ENCODE results near the gene CYB5R3.
"Not testable (repeated sequence)": the region's sequence is repeated elsewhere in the genome, so short reads cannot be mapped to it uniquely, and the experiment has no call there.

CYB5R3 gene

DNA sequence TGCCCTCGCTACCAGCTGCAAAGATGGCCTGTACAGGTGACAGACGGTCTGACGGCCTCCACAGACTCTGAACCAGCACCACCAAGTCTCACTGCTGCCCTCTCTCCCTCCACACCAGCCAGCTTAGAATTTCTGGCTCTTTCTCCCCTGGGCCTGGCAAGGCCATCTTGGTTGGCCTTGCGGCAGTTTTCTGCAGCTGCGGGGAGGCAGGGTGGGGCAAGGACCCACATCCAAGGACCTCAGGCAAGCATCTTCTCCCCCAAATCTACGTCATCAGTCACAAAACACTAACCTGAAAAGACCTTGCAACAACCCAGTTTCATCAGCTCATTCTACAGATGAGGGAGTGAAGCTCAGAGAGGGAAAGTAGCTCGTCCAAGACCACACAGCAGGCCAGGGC lies 22.8 kb downstream of the CYB5R3 start:
- no peak for DNase-seq (ENCODE audit: low read depth in 2 of 3, low spot score in 1 of 3)

DNA sequence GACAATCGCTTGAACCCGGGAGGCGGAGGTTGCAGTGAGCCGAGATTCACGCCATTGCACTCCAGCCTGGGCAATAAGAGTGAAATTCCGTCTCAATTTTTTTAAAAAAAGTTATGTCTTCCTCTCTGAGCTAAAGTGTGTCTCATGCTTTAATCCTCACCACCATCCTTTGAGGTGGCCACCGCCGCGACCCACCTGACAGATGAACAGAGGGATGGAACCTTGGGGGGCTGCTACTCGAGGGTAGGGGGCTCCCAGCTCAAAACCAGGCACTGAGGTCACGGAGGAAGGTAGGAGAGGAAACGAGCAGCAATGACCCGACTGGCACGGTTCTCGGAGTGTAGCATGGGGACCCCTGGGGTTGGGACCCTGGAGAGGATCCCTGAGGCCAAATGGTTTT lies 23.8 kb downstream of the CYB5R3 start:
- DNase-seq (ENCODE audit: low read depth in 2 of 3, low spot score in 1 of 3), result no peak

DNA sequence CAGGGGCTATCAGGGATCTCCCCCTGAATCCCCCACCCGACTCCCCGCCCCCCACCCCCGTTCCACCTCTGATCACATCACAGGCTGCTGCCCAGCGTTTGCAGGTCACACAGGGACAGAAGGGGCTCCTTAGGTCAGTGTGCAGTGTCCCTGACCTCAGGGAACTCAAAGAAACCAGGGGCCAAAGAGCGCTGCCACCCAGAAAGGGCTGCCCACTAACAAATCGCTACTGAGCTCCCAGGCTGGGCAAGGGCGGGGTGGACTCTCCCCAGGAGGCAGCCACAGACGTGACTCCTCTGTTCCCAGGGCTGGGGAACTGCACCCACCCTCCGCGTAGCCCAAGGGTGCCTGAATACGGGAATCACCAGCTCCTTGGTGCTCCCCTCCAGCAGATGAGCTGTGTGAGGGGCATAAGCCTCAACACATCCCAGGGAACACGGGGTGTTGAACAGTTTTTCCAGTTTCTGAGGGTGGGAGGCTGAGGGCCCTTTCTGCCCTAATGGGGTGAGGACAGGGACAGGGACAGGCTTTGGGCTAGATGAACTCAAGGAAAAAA lies 24.6 kb downstream of the CYB5R3 start:
- no peak for DNase-seq (ENCODE audit: low read depth in 2 of 3, low spot score in 1 of 3)

DNA sequence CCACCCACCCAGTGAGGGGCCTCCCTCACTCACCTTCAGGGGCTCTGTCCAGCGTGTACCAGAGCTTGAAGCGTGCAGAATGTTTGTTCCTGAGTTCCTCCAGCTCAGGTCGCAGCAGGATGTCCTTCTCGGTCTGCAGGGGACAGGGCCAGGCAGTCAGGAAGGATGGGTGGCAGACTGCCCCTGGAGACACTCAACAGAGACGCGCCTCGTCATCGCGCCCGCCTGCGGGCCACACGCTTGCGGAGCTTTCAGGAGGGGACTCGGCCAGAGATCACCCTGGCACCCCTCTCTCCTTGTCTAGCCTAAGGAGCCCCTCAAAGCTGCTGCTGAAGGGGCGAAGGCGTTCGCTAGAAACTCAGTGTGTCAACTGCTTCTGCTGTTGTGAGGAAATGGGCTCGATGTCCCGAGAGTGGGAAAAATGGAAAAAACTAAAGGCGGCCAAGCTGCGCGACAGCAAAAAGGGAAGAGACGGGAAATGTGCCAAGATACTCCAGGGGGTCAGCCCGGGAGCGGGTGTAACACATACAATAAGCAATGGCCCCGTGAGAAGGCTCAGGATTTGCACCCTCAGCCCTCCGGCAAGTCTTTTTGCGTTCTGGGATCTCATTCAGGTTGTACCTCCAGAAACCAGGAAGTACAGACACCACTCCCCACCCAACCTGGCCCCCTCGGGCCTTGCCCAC lies 25.3 kb downstream of the CYB5R3 start:
- no peak for DNase-seq (ENCODE audit: low read depth in 2 of 3, low spot score in 1 of 3)

DNA sequence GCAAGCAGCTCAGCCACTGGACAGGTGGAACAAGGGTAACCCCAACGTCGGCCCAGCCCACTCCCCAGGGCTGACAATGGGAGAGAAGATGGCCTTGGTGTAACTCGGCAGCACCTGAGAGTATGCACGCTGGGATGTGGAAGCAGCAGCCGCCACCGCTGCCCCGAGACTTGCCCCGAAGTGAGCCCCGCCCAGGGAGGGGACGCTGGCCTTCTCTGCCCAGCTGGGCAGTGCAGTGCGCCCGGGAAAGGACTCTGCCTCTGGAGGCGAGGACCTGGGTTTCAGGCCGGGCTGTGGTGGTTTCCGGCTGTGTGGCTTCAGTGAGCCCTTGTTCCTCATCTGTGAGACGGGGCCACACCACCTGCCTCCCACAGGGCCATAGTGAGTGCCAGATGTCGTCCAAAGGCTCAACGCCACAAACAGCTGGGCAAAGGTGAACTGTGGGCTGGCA lies 25.9 kb downstream of the CYB5R3 start:
- DNase-seq (ENCODE audit: low read depth in 2 of 3, low spot score in 1 of 3), result no peak

DNA sequence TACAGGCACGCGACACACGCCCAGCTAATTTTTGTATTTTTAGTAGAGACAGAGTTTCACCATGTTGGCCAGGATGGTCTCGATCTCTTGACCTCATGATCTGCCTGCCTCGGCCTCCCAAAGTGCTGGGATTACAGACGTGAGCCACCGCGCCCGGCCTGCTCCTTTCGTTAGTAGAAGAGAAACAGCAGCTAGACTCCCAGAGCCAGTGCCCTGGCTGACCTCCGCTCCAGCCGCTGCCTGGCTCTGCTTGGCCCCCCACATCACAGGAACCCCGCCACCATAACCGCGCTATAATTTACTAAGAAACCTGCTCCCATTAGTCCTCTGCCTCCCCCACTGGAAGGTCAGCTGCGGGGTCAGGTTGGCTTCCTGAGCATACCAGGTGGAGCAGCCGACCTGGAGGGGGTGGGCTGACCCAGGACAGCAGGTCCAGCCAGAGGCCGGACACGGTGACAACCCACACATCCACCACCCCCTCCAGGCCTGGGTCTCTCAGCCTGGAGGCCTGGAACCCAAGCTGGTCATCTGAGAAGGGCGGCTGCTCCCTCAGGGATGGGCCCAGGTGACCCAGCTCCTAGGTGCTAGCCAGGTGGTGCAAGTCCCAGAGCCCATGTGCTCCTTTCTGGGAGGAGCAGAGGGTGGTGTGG lies 27.0 kb downstream of the CYB5R3 start:
- DNase-seq (ENCODE audit: low read depth in 2 of 3, low spot score in 1 of 3), result no peak

DNA sequence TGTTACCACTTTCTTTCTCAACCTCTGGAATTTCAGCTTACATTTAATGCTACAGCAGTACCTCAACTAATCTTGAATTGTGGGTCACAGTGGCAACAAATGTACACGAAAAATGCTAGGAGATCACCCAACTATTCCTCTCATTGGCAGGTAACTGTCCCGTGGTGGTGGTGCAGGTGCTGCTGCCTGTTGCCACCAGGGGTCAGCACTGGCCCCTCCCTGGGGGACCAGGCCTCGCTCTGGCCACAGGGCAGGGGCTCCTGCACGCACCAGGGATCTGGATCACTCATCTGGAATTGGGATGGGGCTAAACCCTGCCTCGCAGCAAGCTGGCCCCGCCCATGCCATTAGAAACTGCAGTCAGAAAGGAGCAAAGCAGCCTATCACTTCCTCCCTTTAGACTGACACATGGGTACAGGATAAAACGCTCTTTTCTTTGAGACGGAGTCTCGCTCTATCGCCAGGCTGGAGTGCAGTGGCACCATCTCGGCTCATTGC lies 27.6 kb downstream of the CYB5R3 start:
- peak in 2 of 3 donors; percentile 38 to 44 for DNase-seq (ENCODE audit: low read depth in 2 of 3, low spot score in 1 of 3)

DNA sequence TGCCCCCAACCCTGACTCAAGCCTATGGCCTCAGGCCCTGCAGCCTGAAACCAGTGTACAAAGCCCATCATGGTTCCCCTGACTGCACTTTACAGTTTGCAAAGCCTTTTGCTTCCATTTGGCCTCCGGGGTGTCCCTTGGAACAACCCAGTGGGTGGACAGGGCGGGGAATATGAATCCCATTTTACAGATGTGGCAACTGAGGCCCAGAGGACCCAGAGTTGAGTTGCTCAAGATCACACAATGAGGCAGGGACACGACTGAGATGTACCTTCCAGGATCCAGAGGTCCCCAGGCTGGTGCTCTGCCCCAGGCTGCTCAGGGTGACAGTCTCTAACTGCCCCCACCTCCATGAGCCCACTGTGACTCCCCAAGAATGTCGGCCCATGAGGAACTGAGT lies 29.1 kb downstream of the CYB5R3 start:
- DNase-seq (ENCODE audit: low read depth in 2 of 3, low spot score in 1 of 3), result no peak

DNA sequence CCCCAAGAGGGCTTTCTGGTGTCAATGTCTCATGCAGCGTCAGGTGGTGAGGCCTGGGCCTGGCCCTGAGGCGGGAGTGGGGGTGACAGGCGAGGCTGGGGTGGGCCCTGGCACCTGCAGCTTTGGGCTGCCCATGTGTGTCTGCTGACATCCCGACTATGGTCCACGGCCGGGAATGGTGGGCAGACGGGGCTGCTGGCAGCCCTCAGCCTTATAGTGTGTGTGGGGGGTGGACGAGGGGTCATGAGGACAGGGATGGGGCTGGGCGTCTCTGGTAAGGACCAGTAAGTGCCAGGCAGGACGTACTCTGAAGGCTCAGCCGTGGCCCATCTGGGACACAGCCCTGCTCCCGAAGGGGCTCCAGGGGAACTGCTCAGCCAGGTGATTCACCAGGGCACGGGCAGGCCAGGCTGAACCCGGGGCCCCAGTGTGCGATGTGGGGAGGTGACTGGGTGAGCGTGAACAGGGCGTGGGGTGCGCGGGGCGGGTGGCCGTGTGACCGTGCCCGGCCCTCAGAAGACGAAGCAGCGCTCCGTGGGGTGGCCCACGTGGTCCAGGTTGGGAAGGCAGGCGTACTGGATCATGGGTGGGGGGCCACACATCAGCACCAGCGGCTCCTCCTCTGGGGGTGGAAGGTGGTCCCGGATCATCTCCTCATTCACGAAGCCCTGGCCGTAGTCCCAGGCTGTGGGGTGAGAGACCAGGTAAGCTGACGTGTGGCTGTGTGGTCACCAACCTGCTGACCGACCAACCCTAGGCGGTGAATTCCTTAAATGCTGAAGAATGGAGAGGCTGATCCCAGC lies 29.7 kb downstream of the CYB5R3 start:
- no peak for DNase-seq (ENCODE audit: low read depth in 2 of 3, low spot score in 1 of 3)

DNA sequence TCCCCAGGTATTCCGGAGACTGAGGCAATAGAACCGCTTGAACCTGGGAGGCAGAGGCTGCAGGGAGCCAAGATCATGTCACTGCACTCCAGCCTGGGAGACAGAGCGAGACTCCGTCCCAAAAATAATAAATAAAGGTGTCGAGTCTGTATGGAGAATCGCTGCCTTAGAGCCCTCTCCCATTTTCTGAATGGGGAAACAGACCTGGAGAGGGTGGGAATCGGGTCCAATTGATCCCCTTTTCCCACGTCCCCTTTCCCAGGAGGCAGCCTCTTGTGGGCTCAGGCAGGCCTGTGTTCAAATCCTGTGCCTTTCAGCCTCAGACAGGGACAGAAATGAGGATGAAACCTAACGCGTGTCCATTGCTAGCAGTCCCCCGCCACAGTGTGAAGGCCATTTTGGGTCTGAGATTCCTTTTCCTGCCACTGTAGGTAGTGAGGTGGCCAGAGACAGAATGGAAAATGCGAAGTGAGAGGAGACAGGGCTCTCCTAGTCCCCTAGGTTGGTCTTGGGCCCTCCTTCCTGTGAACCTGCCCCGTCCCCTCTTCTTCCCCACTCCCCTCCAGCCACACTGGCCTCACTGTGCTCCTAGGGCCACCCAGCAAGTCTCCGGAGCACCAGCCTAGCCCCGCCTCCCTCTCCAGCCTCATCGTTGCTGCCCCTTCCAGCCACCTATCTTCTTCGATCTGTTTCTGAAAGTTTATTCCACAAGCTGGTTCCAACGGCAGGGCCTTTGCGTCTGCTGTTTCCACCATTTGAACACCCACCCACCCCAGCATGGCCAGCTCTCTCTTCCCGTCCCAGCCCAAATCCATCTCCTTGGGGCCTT lies 31.8 kb downstream of the CYB5R3 start:
- no peak for DNase-seq (ENCODE audit: low read depth in 2 of 3, low spot score in 1 of 3)

DNA sequence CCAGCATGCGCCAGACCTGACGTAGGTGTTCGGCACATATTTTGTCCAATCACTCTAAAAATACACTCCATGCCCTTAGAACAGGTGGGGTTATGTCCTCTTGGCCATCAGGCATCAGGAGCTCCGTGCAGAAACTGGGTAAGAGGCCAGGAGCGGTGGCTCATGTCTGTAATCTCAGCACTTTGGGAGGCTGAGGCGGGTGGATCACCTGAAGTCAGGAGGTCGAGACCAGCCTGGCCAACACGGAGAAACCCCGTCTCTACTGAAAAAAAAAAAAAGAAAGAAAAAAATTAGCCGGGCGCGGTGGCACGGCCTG lies 33.4 kb downstream of the CYB5R3 start:
- DNase-seq (ENCODE audit: low read depth in 2 of 3, low spot score in 1 of 3), result not testable (repeated sequence)

DNA sequence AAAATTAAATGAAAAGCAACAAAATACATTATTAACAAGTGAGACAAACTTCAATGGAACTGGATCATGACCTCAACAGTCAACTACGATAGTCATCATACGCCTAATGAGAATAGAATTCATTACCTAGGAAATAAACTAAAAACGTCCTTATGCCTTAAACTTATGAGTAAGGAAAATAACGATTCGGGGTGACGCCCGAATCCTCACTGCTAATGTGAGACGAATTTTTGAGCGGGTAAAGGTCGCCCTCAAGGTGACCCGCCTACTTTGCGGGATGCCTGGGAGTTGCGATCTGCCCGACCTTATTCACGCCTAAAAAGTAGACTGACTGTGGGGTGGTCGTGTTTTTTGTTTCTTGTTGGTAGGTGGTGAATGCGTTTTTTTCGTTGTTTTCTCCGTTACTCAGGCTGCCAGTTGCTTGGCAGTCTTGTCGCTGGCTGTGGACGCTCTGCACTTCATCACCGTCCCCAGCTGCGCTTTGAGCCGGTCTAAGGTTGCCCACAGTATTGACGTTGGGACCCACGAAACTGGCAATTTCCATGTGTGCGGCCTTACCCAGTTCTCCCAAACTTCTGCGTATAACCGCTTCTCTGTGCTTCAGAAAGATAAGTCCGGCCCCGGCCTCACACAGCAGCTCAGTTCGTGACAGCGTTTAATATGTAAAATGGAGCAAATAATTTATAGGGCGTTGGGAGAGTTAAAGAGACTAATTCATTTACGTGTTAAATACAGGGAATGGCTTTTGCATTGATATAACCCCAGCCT lies 33.9 kb downstream of the CYB5R3 start:
- DNase-seq (ENCODE audit: low read depth in 2 of 3, low spot score in 1 of 3), result peak; percentile 82 to 92 (median 91)

DNA sequence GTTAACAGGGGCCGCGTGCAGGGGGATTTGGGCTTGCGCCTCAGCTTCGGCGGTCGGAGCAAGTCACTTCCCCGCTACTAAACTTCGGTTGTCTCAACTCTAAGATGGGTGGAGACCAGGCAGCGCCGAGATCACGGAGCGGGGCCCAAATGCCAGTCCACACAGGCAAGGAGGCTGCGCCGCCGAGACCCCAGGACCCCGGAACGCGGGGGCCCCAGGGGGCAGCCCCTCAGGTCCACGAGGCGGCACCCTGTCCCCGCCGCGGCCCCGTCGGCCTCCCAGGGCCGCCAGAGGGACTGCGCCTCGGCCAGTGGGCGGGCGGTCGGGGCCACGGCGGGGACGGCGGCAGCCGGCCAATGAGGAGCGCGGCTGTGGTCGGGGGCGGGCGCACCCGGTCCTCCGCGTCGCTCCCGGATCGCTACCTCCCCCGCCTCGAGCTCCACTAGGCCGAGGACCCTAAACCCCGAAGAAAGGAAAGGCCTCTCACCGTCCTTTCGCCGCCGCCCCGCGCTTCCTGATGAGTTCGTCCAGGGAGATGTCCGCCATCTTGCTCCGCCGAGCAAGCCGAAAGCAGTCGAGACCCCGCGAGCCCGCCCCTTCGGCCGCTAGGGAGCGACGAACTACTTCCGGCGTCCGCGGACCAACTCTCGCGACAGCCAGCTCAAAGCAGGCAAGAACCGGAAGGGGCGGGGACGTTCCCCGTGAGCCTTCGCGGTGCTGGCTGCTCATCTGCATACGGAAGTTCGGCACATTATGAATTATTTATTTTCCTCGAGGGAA lies 34.7 kb downstream of the CYB5R3 start, which contains the start of gene POLDIP3:
Gene POLDIP3, minus strand, starts transcription at position 572 of the 780 bp plus-strand sequence. Its CDS starts 26 bp downstream, at position 546.
- DNase-seq (ENCODE audit: low read depth in 2 of 3, low spot score in 1 of 3), result peak; percentile 98

DNA sequence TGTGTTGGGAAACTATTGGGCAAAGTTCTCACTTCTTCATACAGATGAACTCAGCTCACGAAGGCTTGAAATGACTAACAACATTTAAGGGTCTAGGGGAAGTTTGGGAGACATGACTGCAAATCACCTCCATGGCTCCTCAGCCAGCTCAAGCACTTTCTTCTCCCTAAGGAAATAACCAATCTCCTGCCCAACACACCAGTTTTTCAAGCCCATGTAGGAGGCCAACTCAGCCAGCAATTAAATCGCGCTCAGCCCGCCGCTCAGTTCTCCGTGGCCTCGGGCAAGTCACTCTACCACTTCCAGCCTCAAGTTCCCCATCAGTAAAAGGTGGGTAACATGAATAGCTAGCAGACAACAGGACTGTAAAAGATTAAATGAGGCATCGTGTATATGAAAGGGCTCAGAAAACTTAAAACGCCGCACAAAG lies 35.3 kb downstream of the CYB5R3 start:
- peak in 1 of 3 donors; percentile 36 for DNase-seq (ENCODE audit: low read depth in 2 of 3, low spot score in 1 of 3)

DNA sequence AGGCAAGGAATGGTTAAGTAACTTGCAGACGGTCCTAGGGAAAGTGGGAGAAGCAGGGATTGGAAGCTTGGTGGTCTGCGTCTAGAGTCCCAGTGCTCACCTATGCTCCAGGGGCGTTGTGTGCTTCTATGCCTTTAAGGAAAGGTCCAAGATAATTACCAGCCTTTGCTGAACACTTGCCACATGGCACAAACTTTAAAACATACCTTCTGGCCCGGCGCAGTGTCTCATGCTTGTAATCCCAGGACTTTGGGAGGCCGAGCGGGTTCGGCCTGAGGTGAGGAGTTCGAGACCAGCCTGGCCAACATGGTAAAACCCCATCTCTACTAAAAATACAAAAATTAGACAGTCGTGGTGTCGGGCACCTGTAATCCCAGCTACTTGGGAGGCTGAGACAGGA lies 36.9 kb downstream of the CYB5R3 start:
- no peak for DNase-seq (ENCODE audit: low read depth in 2 of 3, low spot score in 1 of 3)

DNA sequence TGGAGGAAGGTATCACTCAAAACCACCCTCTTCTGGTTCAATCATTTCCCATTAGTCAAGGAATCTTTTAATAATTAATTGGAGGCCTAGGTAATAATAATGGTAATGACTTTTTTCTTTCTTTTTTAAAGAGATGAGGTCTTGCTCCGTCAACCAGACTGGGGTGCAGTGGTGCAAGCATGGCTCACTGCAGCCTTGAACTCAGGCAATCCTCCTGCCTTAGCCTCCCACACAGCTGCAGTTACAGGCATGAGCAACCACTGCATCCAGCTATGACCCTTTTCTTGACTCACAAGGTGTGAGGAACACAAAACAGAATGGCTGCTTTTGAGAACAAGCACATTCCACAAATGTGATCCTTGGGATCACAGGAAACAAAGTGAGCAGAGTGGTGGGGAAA lies 38.1 kb downstream of the CYB5R3 start:
- DNase-seq (ENCODE audit: low read depth in 2 of 3, low spot score in 1 of 3), result no peak

DNA sequence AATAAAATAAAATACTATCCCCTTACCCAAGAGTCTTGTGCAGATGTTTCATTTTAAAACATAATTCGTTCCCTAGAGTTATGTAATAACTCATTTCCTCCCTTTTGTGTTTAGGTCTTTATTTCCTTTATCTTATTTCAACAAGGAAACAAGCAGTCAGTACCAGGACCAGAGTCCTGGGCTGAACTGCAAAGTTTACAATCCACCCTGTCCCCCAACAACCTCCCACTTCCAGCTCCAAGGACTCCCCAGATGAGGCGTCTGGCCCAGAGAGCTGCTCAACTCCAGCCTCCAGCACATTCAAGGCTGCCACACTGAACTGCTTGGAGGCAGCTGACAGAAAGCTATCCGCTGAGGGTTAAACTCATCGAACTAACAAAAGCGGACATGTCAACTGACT lies 39.0 kb downstream of the CYB5R3 start:
- DNase-seq (ENCODE audit: low read depth in 2 of 3, low spot score in 1 of 3), result no peak

DNA sequence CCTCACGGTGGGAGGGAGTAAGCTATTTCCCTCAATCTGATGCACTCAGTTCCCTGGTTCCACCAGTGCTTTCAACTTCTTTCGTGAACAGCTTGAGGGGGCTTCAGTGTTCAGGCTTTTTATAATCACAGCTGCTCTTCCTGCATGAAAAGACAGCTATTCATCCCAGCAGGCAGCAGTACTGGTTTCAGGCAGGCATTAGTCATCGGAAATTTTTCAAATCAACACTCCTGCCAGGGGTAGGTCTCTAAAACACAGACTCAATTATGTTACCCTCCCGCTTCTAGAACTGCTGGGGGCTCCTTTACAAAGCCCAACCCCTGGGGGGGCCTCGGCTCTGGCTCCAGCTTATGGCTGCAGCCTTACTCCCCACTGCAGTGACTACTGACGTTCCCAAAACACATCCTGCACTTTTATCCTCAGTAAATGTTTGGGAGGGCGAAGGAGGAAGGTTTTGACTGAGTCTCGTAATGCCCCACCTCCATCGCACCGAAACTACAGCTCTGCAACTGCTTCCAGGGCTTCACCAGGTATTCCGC lies 40.3 kb downstream of the CYB5R3 start:
- DNase-seq (ENCODE audit: low read depth in 2 of 3, low spot score in 1 of 3), result no peak

Measured in stimulated activated CD4-positive, alpha-beta T cell treated with anti-CD3 and anti-CD28 coated beads, Interleukin-12 subunit alpha, Interleukin-12 subunit beta, amount 100 ng/mL, for 48 hours (primary cell).